ENCODE results near the gene P3R3URF.
"Not testable (repeated sequence)": the region's sequence is repeated elsewhere in the genome, so short reads cannot be mapped to it uniquely, and the experiment has no call there.

Gene P3R3URF
- total RNA-seq = 0 to 0.66 (median 0) reads per million in 17 experiments

- no peak for DNase-seq
These were observed at the start of gene P3R3URF for GRCh38 chr1:46176211-46176865. Gene P3R3URF (minus strand): TSS chr1:46176488. CDS start chr1:46176471, 17 bp downstream.

GRCh38 chr1:46224966-46225365 lies 48.7 kb upstream of the P3R3URF start:
- no peak for DNase-seq

- peak; percentile 81 to 91 (median 84) for DNase-seq
These were observed 47.2 kb upstream of the P3R3URF start for GRCh38 chr1:46223472-46223943.

GRCh38 chr1:46223055-46223454 lies 46.8 kb upstream of the P3R3URF start:
- not testable (repeated sequence) for DNase-seq

- DNase-seq = no peak
These were observed 45.5 kb upstream of the P3R3URF start for GRCh38 chr1:46221749-46222148.

GRCh38 chr1:46220808-46221207 lies 44.5 kb upstream of the P3R3URF start:
- DNase-seq = no peak

GRCh38 chr1:46219551-46220520 lies 43.5 kb upstream of the P3R3URF start:
- no peak for DNase-seq

- DNase-seq = no peak
These were observed 42.2 kb upstream of the P3R3URF start for GRCh38 chr1:46218443-46218842.

- no peak for DNase-seq
These were observed 39.2 kb upstream of the P3R3URF start for GRCh38 chr1:46215504-46215903.

GRCh38 chr1:46211051-46211450 lies 34.8 kb upstream of the P3R3URF start:
- DNase-seq = no peak

GRCh38 chr1:46210561-46210960 lies 34.3 kb upstream of the P3R3URF start:
- no peak for DNase-seq

GRCh38 chr1:46206399-46206798 lies 30.1 kb upstream of the P3R3URF start:
- DNase-seq = no peak

- peak in 2 of 4 experiments; percentile 13 to 29 for DNase-seq
These were observed 29.5 kb upstream of the P3R3URF start for GRCh38 chr1:46205791-46206190.

GRCh38 chr1:46205141-46205540 lies 28.9 kb upstream of the P3R3URF start:
- no peak for DNase-seq

- DNase-seq = peak in 2 of 4 experiments; percentile 15 to 53
These were observed 28.1 kb upstream of the P3R3URF start for GRCh38 chr1:46204406-46204742.

- no peak for DNase-seq
These were observed 27.6 kb upstream of the P3R3URF start for GRCh38 chr1:46203738-46204405.

- no peak for DNase-seq
These were observed 23.0 kb upstream of the P3R3URF start for GRCh38 chr1:46199233-46199749.

GRCh38 chr1:46197964-46198811 lies 21.9 kb upstream of the P3R3URF start, which contains the start of gene POMGNT1:
Gene POMGNT1 (minus strand): TSS chr1:46198434. CDS start chr1:46197821, 613 bp downstream.
- DNase-seq = peak; percentile 75 to 93 (median 82)

- DNase-seq = no peak
These were observed 21.3 kb upstream of the P3R3URF start for GRCh38 chr1:46197560-46197963.

- no peak for DNase-seq
These were observed 20.3 kb upstream of the P3R3URF start for GRCh38 chr1:46196609-46197008.

GRCh38 chr1:46194641-46195193 lies 18.4 kb upstream of the P3R3URF start:
- no peak for DNase-seq
